Psoas muscle (tissue), 8 donors: ENCODE data around the gene C5orf15. TPM values are rescaled to one million over a fixed set of nuclear protein-coding genes. Genes with fewer than 3 reads are reported as not detected.
A peak's percentile ranks its signal among the peaks of the same experiment; 100 is the strongest.

Experiments used
- ATAC-seq, 4 donors: fragments of 200-7000 bp; cut with Tn5 transposase; one replicate each; pipeline ENCODE4 v1.9.1; 2020; ENCODE audit warnings: moderate library complexity in 3 of 4, mild to moderate bottlenecking in 2 of 4
- DNase-seq, 2 donors: peaks; one replicate each; pipeline ENCODE4 v3.0.0-alpha.2; 2020
- H3K27ac ChIP-seq: fragments of 200-600 bp; one replicate; pipeline ENCODE4 v1.8.0; 2022
- H3K27me3 ChIP-seq, 3 donors: fragments of 200-600 bp in 1 of 3; one replicate each; pipeline versions ENCODE4 v1.6.1 to v1.8.0; 2013 to 2022; ENCODE audit warnings: low read length in 2 of 3, mild to moderate bottlenecking in 2 of 3, moderate library complexity in 1 of 3; ENCODE audit not compliant: insufficient read depth in 3 of 3
- H3K36me3 ChIP-seq, 2 donors: fragments of 200-600 bp in 1 of 2; one replicate each; pipeline versions ENCODE4 v1.6.1 to v1.8.0; 2013 to 2022; ENCODE audit warnings: low read depth in 1 of 2, mild to moderate bottlenecking in 1 of 2, moderate library complexity in 1 of 2; ENCODE audit not compliant: insufficient read depth in 1 of 2
- H3K4me1 ChIP-seq: fragments of 200-600 bp; one replicate; pipeline ENCODE4 v1.8.0; 2022
- H3K4me3 ChIP-seq: fragments of 200-600 bp; one replicate; pipeline ENCODE4 v1.8.0; 2022; ENCODE audit warnings: mild to moderate bottlenecking
- H3K9me3 ChIP-seq: fragments of 200-600 bp; one replicate; pipeline ENCODE4 v1.8.0; 2022
- CTCF ChIP-seq: fragments of 200-600 bp; IDR thresholded peaks from one replicate; pipeline ENCODE4 v1.8.0; 2022; ENCODE audit warnings: antibody characterized with exemption
- WGBS, 3 donors: extraction: QIAGEN DNeasy Blood & Tissue Kit; methylation state at CpG; one replicate each; pipeline versions ENCODE4 v1.1.6 to v1.1.7; 2013; 5-methylcytosine and 5-hydroxymethylcytosine counted together
- intact Hi-C, 2 donors: fragments of 100-400 bp; cut with DNase I; formaldehyde crosslinking; loops; one replicate each; pipeline versions ENCODE4 v1.11.0 to v1.14.2; 2022
- polyA plus RNA-seq, 3 donors: library from polyadenylated mRNA; stranded (reverse); fragments of 200-250 nt; gene quantifications; one replicate each; pipeline ENCODE4 v1.2.3, GENCODE V29; 2013
- total RNA-seq, 4 donors: library from RNA; stranded (reverse); fragmentation: NEBNext Ultra II Directional in 2 of 4; extraction: Animal tissue kit (Norgen Biotek cat#: 25700) in 2 of 4; gene quantifications; one replicate each; pipeline versions ENCODE4 v1.2.1 to v1.2.4, GENCODE V29; 2021 to 2023
- donor health status: healthy with polysubstance abuse.
- donor health status: DM: no; HTN: no; CAD: no; lungs with moderate emphysema.
- donor health status: Bipolar disorder and iron deficiency.
- donor health status: healthy.
- donor health status: DM: yes; HTN: yes; CAD: no.
- donor health status: DM: no; HTN: no; CAD: no.
- donor health status: DM: no; HTN: no; CAD: no.
- donor health status: DM: yes; HTN: yes; CAD: no.

C5orf15 gene
- total and polyA plus RNA-seq, 7 donors: 12.7 to 29.8 (median 13.9) TPM

- H3K36me3 ChIP-seq: peaks cover 9 to 55% of the 10 kb centered on the region in 2 donors
- intact Hi-C loops: no loop called here
- WGBS, 3 donors: 77 to 87% (median 77%) methylated on average over 5 of the region's 5 CpGs
- H3K4me3 ChIP-seq: no peak overlapping the region
- no peak for TF ChIP-seq CTCF
- ATAC-seq (no peak), DNase-seq (no peak)
- no peaks in the 10 kb centered on the region for H3K9me3 ChIP-seq
- H3K27ac ChIP-seq: peak overlapping the region; percentile 99
- no peaks in the 10 kb centered on the region for H3K27me3 ChIP-seq
- peaks cover 68% of the 10 kb centered on the region for H3K4me1 ChIP-seq
Measured at GRCh38 chr5:133991171-133991910, 22.9 kb upstream of the C5orf15 start.

GRCh38 chr5:133990396-133990795 lies 22.0 kb upstream of the C5orf15 start:
- peaks cover 9 to 62% of the 10 kb centered on the region in 2 donors for H3K36me3 ChIP-seq
- ATAC-seq: no peak

DNA sequence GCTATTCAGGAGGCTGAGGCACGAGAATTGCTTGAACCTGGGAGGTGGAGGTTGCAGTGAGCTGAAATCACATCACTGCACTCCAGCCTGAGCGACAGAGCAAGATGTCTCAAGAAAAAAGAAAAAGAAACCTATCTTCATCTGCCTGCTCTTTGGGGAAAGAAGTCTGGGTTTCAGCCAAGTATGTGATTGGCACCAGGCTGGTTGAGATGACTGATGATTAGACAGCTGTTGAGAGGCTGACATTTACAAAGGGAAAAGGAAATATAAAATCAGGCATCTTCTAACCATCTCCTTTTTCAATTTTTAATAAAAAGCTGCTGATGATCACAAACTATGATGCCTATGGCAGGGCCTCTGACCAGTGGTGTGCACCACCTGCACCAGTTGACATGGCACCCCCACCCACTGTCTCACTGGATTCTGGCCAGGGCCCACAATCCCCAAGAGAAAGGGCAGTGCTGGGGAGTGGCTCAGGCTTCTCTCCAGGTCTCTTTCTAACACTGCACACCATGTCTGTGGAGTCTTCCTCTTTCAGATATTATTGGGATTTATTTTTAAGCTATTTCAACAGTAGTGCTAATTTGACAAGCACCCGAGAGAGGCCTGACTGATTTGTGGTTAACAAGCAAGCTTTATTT lies 17.2 kb upstream of the C5orf15 start:
- DNase-seq (no peak), ATAC-seq (peak; percentile 59 to 74 (median 65))
- Histone ChIP-seq H3K27me3 (no peaks in the 10 kb centered on the region), H3K27ac (peak overlapping the region; percentile 24), H3K36me3 (peaks cover 10 to 83% of the 10 kb centered on the region in 2 donors), H3K9me3 (no peaks in the 10 kb centered on the region), H3K4me3 (no peak overlapping the region), H3K4me1 (peaks cover 47% of the 10 kb centered on the region)
- 21 to 32% (median 29%) methylated on average over 3 of the region's 3 CpGs for WGBS, 3 donors
- no peak for TF ChIP-seq CTCF
- intact Hi-C loops: no loop called here

More at GRCh38 chr5:133990396-133990795, 22.0 kb upstream of the C5orf15 start:
- Histone ChIP-seq H3K4me3 (no peak overlapping the region), H3K9me3 (no peaks in the 10 kb centered on the region), H3K27ac (peak overlapping the region; percentile 50), H3K4me1 (peaks cover 68% of the 10 kb centered on the region), H3K27me3 (no peaks in the 10 kb centered on the region)
- DNase-seq: no peak
- TF ChIP-seq CTCF: no peak
- intact Hi-C loops: no loop called here
- 59 to 70% (median 61%) methylated on average over 6 of the region's 6 CpGs for WGBS, 3 donors

DNA sequence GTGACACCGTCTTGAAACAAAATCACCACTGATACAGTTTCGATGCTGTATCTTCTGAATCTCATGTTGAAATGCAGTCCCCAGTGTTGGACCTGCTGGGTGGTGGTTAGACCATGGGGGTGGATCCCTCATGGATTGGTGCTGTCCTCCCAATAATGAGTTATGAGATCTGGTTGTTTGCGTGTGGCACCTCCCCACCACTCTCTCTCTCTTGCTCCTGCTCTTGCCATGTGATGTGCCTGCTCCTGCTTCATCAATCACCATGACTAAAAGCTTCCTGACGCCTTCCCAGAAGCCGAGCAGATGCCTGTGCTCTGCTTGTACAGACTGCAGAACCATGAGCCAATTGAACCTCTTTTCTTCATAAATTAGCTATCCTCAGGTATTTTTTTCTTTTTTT lies 15.2 kb upstream of the C5orf15 start:
- H3K27ac ChIP-seq: no peak overlapping the region
- H3K4me1 ChIP-seq: peaks cover 53% of the 10 kb centered on the region
- DNase-seq: no peak
- intact Hi-C loops: no loop called here
- no peaks in the 10 kb centered on the region for H3K9me3 ChIP-seq
- H3K27me3 ChIP-seq: no peaks in the 10 kb centered on the region
- no peak overlapping the region for H3K4me3 ChIP-seq
- no peak for TF ChIP-seq CTCF
- WGBS, 3 donors: 67 to 80% (median 70%) methylated on average over 5 of the region's 5 CpGs
- H3K36me3 ChIP-seq: peaks cover 4 to 72% of the 10 kb centered on the region in 2 donors
- peak in 2 of 4 donors; percentile 22 to 34 for ATAC-seq
